GM12878 (cell line): ENCODE data around the gene CCDC169. TPM values are rescaled to one million over a fixed set of nuclear protein-coding genes. Genes with fewer than 3 reads are reported as not detected.
"Not testable (repeated sequence)": the region's sequence is repeated elsewhere in the genome, so short reads cannot be mapped to it uniquely, and the experiment has no call there.

Source experiments
- ATAC-seq: fragments of 200-7000 bp; cut with Tn5 transposase; 3 replicates; pipeline ENCODE4 v1.9.1; 2020; ENCODE audit warnings: mild to moderate bottlenecking, moderate library complexity
- BruUV-seq: library from RNA; stranded (reverse); fragments of 400-500 nt; replicated peaks from 2 replicates; lab custom pipeline; 2021; lab: Mats Ljungman, UMichigan
- CTCF ChIA-PET: fragments of 300-600 bp; sonication (Branson Sonifier 250); formaldehyde crosslinking; extraction: SDS; loops from one replicate; lab custom pipeline; 2021; ENCODE audit warnings: inconsistent platforms; lab: Yijun Ruan, JAX
- POLR2A ChIA-PET: fragments of 350-600 bp; formaldehyde crosslinking; extraction: SDS; loops from one replicate; lab custom pipeline; 2021; ENCODE audit warnings: inconsistent platforms; lab: Charles Lee
- RAD21 ChIA-PET: fragments of 300-600 bp; sonication (Branson Sonifier 250); formaldehyde crosslinking; loops from one replicate; lab custom pipeline; 2023; ENCODE audit warnings: antibody characterized with exemption; ENCODE audit not compliant: unreplicated experiment; lab: Charles Lee
- SMC1A ChIA-PET: fragments of 300-600 bp; sonication (Branson Sonifier 250); formaldehyde crosslinking; loops from one replicate; lab custom pipeline; 2023; ENCODE audit not compliant: unreplicated experiment, uncharacterized antibody; lab: Charles Lee
- DNase-seq: peaks from one replicate; pipeline ENCODE4 v3.0.0-alpha.2; 2011; ENCODE audit warnings: low read depth, low spot score
- FAIRE-seq: peaks from 3 replicates; lab custom pipeline; 2011; peaks lifted over from hg19 to GRCh38; lab: Jason Lieb, UNC
- H2AFZ ChIP-seq: 2 replicates; pipeline ENCODE4 v1.6.0; 2011; ENCODE audit warnings: low read depth, low read length, control low read depth; ENCODE audit not compliant: control insufficient read depth
- H3K27ac ChIP-seq: 2 replicates; pipeline ENCODE4 v1.5.1; 2011; ENCODE audit warnings: control low read depth; ENCODE audit not compliant: control insufficient read depth, insufficient read depth
- H3K27me3 ChIP-seq, 2 experiments: replicated peaks in 1 of 2; 2 replicates each; pipeline versions ENCODE4 v1.6.0 to v1.6.1; 2011; ENCODE audit warnings: low read length in 1 of 2; ENCODE audit not compliant: control insufficient read depth in 2 of 2, insufficient read depth in 2 of 2
- H3K36me3 ChIP-seq, 2 experiments: 2 replicates each; pipeline ENCODE4 v1.5.1; 2011; ENCODE audit warnings: low read length in 1 of 2; ENCODE audit not compliant: control insufficient read depth in 2 of 2, insufficient read depth in 2 of 2
- H3K4me1 ChIP-seq: 2 replicates; pipeline ENCODE4 v1.6.1; 2011; ENCODE audit warnings: mild to moderate bottlenecking, low read length, moderate library complexity, mixed read lengths; ENCODE audit not compliant: control insufficient read depth, insufficient read depth
- H3K4me2 ChIP-seq: 2 replicates; pipeline ENCODE4 v1.6.0; 2011; ENCODE audit warnings: control low read depth; ENCODE audit not compliant: control insufficient read depth, insufficient read depth
- H3K4me3 ChIP-seq: fragments of 200-600 bp; sonication (generic); 2 replicates; pipeline ENCODE4 v1.5.1; 2016
- H3K79me2 ChIP-seq: 2 replicates; pipeline ENCODE4 v1.6.0; 2011; ENCODE audit warnings: low read length; ENCODE audit not compliant: control insufficient read depth, insufficient read depth
- H3K9ac ChIP-seq: 2 replicates; pipeline ENCODE4 v1.8.0; 2011; ENCODE audit warnings: low read length, control low read depth, mixed read lengths; ENCODE audit not compliant: control insufficient read depth, insufficient read depth
- H3K9me3 ChIP-seq: replicated peaks from 3 replicates; pipeline ENCODE4 v1.5.1; 2011; ENCODE audit warnings: mild to moderate bottlenecking, low read length; ENCODE audit not compliant: control insufficient read depth, insufficient read depth
- H4K20me1 ChIP-seq: 2 replicates; pipeline ENCODE4 v1.6.0; 2011; ENCODE audit not compliant: control insufficient read depth, insufficient read depth
- CHD2 ChIP-seq: IDR thresholded peaks from 2 replicates; pipeline ENCODE4 v1.6.1; 2011; ENCODE audit warnings: low read depth, low read length, improper control_type of control experiment, borderline replicate concordance
- CUX1 ChIP-seq: IDR thresholded peaks from 2 replicates; pipeline ENCODE4 v1.6.1; 2012; ENCODE audit warnings: improper control_type of control experiment, low read depth, low read length; ENCODE audit not compliant: insufficient replicate concordance
- ELK1 ChIP-seq: IDR thresholded peaks from 2 replicates; pipeline ENCODE4 v1.6.1; 2012; ENCODE audit warnings: low read depth, low read length, improper control_type of control experiment
- FOXK2 ChIP-seq: fragments of 450-650 bp; IDR thresholded peaks from 2 replicates; pipeline ENCODE4 v1.6.1; 2017; ENCODE audit warnings: mild to moderate bottlenecking, moderate library complexity
- GATAD2B ChIP-seq: fragments of 450-650 bp; conservative IDR thresholded peaks from 2 replicates; pipeline ENCODE4 v1.6.1; 2017; ENCODE audit warnings: low read depth, mild to moderate bottlenecking, moderate library complexity
- RCOR1 ChIP-seq: conservative IDR thresholded peaks from 2 replicates; pipeline ENCODE4 v1.6.1; 2012; ENCODE audit warnings: low read depth, low read length, improper control_type of control experiment
- SMARCA5 ChIP-seq: fragments of 450-650 bp; IDR thresholded peaks from 2 replicates; pipeline ENCODE4 v1.6.1; 2017; ENCODE audit warnings: mild to moderate bottlenecking
- SREBF2 ChIP-seq: IDR thresholded peaks from 2 replicates; pipeline ENCODE4 v1.6.1; 2012; ENCODE audit warnings: mild to moderate bottlenecking, low read length
- WRNIP1 ChIP-seq: IDR thresholded peaks from 2 replicates; pipeline ENCODE4 v1.6.1; 2011; ENCODE audit warnings: low read depth, low read length, improper control_type of control experiment, borderline replicate concordance
- YY1 ChIP-seq: IDR thresholded peaks from 2 replicates; pipeline ENCODE4 v1.6.1; 2011; ENCODE audit warnings: low read depth, mild to moderate bottlenecking, low read length
- ZSCAN29 ChIP-seq: fragments of 450-650 bp; IDR thresholded peaks from 2 replicates; pipeline ENCODE4 v1.6.1; 2017; ENCODE audit warnings: mild to moderate bottlenecking, moderate library complexity
- WGBS: methylation state at CpG from one replicate; pipeline ENCODE4 v1.1.6; 2016; ENCODE audit warnings: low lambda C conversion rate; ENCODE audit not compliant: insufficient replicate concordance, insufficient coverage; ENCODE audit errors: missing lambda C conversion rate; 5-methylcytosine and 5-hydroxymethylcytosine counted together
- in situ Hi-C: fragments of 300-500 bp; cut with MboI; formaldehyde crosslinking; loops from 9 replicates; pipeline ENCODE4 v1.14.3; 2018; ENCODE audit warnings: mixed read lengths
- intact Hi-C: fragments of 100-400 bp; cut with micrococcal nuclease; formaldehyde crosslinking; loops from one replicate; pipeline ENCODE4 v1.14.2; 2022; ENCODE audit not compliant: unreplicated experiment
- polyA plus RNA-seq, 11 experiments: library from polyadenylated mRNA; depleted of rRNA in 4 of 11; unstranded in 6 of 11; stranded (reverse) in 5 of 11; fragments of >200 nt; fragmentation: Nextera tagmentation in 4 of 11; fragmentation: Illumina TruSeq in 1 of 11; extraction: Ambion mirVana in 4 of 11; extraction: Trizol in 1 of 11; gene quantifications; 1 replicate in 1 of 11; 2 replicates in 10 of 11; pipeline versions ENCODE4 v1.2.1 to v1.2.3, GENCODE V29; 2011 to 2016; ENCODE audit warnings: inconsistent platforms in 2 of 11, missing spikeins in 2 of 11, low read depth in 1 of 11
- total RNA-seq, 4 experiments: library from RNA; depleted of rRNA in 3 of 4; stranded (reverse); fragments of >200 nt in 3 of 4; fragmentation: Illumina TruSeq in 1 of 4; extraction: Trizol in 1 of 4; gene quantifications; 2 replicates each; pipeline versions ENCODE4 v1.2.1 to v1.2.3, GENCODE V29; 2013 to 2021

CCDC169 gene
- total and polyA plus RNA-seq, 10 of the 15 experiments (the other 5 are each of a cell fraction or from before 2014, with no cell fraction given) = 0.13 to 1.4 (median 0.24) TPM; not detected in 4

GRCh38 chr13:36324881-36325280, 27.3 kb upstream of the CCDC169 start:
- RAD21 ChIA-PET, H3K27ac ChIP-seq, H3K4me1 ChIP-seq, H3K27me3 ChIP-seq, H3K9ac ChIP-seq, in situ Hi-C loops, DNase-seq, H3K4me2 ChIP-seq, BruUV-seq, H3K9me3 ChIP-seq, H3K36me3 ChIP-seq, ATAC-seq, POLR2A ChIA-PET, intact Hi-C loops, H3K4me3 ChIP-seq, H4K20me1 ChIP-seq, H2AFZ ChIP-seq, FAIRE-seq, H3K79me2 ChIP-seq: not testable (repeated sequence)
- CTCF ChIA-PET = interaction anchor here (0.6 to 2.1 kb wide), 3 partner anchors 10 to 646 kb away, joined by 3 to 9 read pairs (median 4); no protein-coding TSS in a partner anchor
- SMC1A ChIA-PET = interaction anchor here (1.9 kb wide), 1 partner anchor 18 kb away, joined by 4 read pairs; no protein-coding TSS in a partner anchor
- 76% methylated on average over 4 of the region's 5 CpGs for WGBS

GRCh38 chr13:36323951-36324566, 26.4 kb upstream of the CCDC169 start:
- SMC1A ChIA-PET = interaction anchor here (1.1 to 1.9 kb wide), 2 partner anchors 16 to 17 kb away, joined by 4 read pairs; no protein-coding TSS in a partner anchor
- BruUV-seq = no TSS peak
- ATAC-seq (no peak), DNase-seq (no peak), FAIRE-seq (no peak)
- no peak overlapping the region for H3K27ac ChIP-seq
- H3K9ac ChIP-seq = no peak overlapping the region
- no peaks in the 10 kb centered on the region for H3K4me1 ChIP-seq
- 79% methylated on average over 1 of the region's 1 CpG for WGBS
- CTCF ChIA-PET = interaction anchor here (0.6 to 2.1 kb wide), 5 partner anchors 9 to 647 kb away, joined by 3 to 9 read pairs (median 4); no protein-coding TSS in a partner anchor
- H3K79me2 ChIP-seq = no peaks in the 10 kb centered on the region
- no peaks in the 10 kb centered on the region for H3K27me3 ChIP-seq
- no peak overlapping the region for H2AFZ ChIP-seq
- no peaks in the 10 kb centered on the region for H3K9me3 ChIP-seq
- POLR2A ChIA-PET = no interaction called here
- no peak overlapping the region for H3K4me2 ChIP-seq
- no peak overlapping the region for H3K4me3 ChIP-seq
- intact Hi-C loops = no loop called here
- H4K20me1 ChIP-seq = no peaks in the 10 kb centered on the region
- RAD21 ChIA-PET = no interaction called here
- H3K36me3 ChIP-seq = no peaks in the 10 kb centered on the region
- in situ Hi-C loops = no loop called here
- TF ChIP-seq GATAD2B (no peak), CHD2 (no peak), ELK1 (no peak), WRNIP1 (no peak), YY1 (no peak), FOXK2 (no peak), CUX1 (no peak), ZSCAN29 (no peak), SREBF2 (no peak), SMARCA5 (no peak), RCOR1 (no peak)
